Lower lobe of right lung (tissue), 2 donors: ENCODE data around the gene FOXL1. TPM values are rescaled to one million over a fixed set of nuclear protein-coding genes. Genes with fewer than 3 reads are reported as not detected.
A peak's percentile ranks its signal among the peaks of the same experiment; 100 is the strongest.

Source experiments
- ATAC-seq, 2 donors: fragments of 200-7000 bp; cut with Tn5 transposase; one replicate each; pipeline ENCODE4 v1.9.1; 2020 to 2022; ENCODE audit warnings: mild to moderate bottlenecking in 2 of 2, moderate library complexity in 2 of 2
- DNase-seq: peaks from one replicate; pipeline ENCODE4 v3.0.0-alpha.2; 2020
- H3K27ac ChIP-seq: fragments of 200-600 bp; one replicate; pipeline ENCODE4 v1.8.0; 2022
- H3K27me3 ChIP-seq: fragments of 200-600 bp; one replicate; pipeline ENCODE4 v1.8.0; 2022; ENCODE audit warnings: low read depth
- H3K36me3 ChIP-seq: fragments of 200-600 bp; one replicate; pipeline ENCODE4 v1.8.0; 2022; ENCODE audit warnings: mild to moderate bottlenecking
- H3K4me1 ChIP-seq: fragments of 200-600 bp; one replicate; pipeline ENCODE4 v1.8.0; 2022
- H3K4me3 ChIP-seq: fragments of 200-600 bp; one replicate; pipeline ENCODE4 v1.8.0; 2022; ENCODE audit warnings: mild to moderate bottlenecking
- H3K9me3 ChIP-seq: fragments of 200-600 bp; one replicate; pipeline ENCODE4 v1.8.0; 2022
- intact Hi-C: fragments of 100-400 bp; cut with DNase I; formaldehyde crosslinking; loops from one replicate; pipeline ENCODE4 v1.11.0; 2022
- long read RNA-seq: library from polyadenylated mRNA; unstranded; transcript quantifications from one replicate; pipeline ENCODE4 v2.0.0, GENCODE V29; 2021
- total RNA-seq: library from RNA; stranded (reverse); fragmentation: NEBNext Ultra II Directional; extraction: Animal tissue kit (Norgen Biotek cat#: 25700); gene quantifications from one replicate; pipeline ENCODE4 v1.2.1, GENCODE V29; 2021
- TF ChIP-seq, protein P1 (sequence below): fragments of 200-600 bp; IDR thresholded peaks from one replicate; pipeline ENCODE4 v1.8.0; 2022; ENCODE audit warnings: antibody characterized with exemption, mild to moderate bottlenecking
- donor health status: DM: no; HTN: yes; CAD: no; lungs with severe emphysema.

FOXL1 gene
- total RNA-seq: 0.83 TPM
- long read RNA-seq, partial matches to known transcripts: 0 of 1 reads
- long read RNA-seq, other reads (novel, unspliced or antisense): 0 of 1 reads

GRCh38 chr16:86578061-86578599 lies at the start of gene FOXL1:
Gene FOXL1 (plus strand): TSS chr16:86578549. CDS start chr16:86578724, 175 bp downstream.
- TF ChIP-seq, protein P1, sequence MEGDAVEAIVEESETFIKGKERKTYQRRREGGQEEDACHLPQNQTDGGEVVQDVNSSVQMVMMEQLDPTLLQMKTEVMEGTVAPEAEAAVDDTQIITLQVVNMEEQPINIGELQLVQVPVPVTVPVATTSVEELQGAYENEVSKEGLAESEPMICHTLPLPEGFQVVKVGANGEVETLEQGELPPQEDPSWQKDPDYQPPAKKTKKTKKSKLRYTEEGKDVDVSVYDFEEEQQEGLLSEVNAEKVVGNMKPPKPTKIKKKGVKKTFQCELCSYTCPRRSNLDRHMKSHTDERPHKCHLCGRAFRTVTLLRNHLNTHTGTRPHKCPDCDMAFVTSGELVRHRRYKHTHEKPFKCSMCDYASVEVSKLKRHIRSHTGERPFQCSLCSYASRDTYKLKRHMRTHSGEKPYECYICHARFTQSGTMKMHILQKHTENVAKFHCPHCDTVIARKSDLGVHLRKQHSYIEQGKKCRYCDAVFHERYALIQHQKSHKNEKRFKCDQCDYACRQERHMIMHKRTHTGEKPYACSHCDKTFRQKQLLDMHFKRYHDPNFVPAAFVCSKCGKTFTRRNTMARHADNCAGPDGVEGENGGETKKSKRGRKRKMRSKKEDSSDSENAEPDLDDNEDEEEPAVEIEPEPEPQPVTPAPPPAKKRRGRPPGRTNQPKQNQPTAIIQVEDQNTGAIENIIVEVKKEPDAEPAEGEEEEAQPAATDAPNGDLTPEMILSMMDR: no peak
- no peaks in the 10 kb centered on the region for H3K9me3 ChIP-seq
- no peaks in the 10 kb centered on the region for H3K36me3 ChIP-seq
- intact Hi-C loops: no loop called here
- peaks cover 79% of the 10 kb centered on the region for H3K27me3 ChIP-seq
- DNase-seq (no peak), ATAC-seq (peak in 1 of 2 donors; percentile 34)
- peak within 1 kb of the TSS; percentile 58 for H3K27ac ChIP-seq
- H3K4me1 ChIP-seq: peaks cover 25% of the 10 kb centered on the region
- H3K4me3 ChIP-seq: peak within 1 kb of the TSS; percentile 41

- no peak for ATAC-seq
- H3K4me1 ChIP-seq: no peaks in the 10 kb centered on the region
- H3K27me3 ChIP-seq: no peaks in the 10 kb centered on the region
- DNase-seq: no peak
- no peaks in the 10 kb centered on the region for H3K9me3 ChIP-seq
- TF ChIP-seq, protein P1: no peak
- no peak overlapping the region for H3K4me3 ChIP-seq
- no peak overlapping the region for H3K27ac ChIP-seq
- peaks cover 16% of the 10 kb centered on the region for H3K36me3 ChIP-seq
- intact Hi-C loops: no loop called here
Observed at GRCh38 chr16:86529160-86529559, 49.2 kb upstream of the FOXL1 start.

DNA sequence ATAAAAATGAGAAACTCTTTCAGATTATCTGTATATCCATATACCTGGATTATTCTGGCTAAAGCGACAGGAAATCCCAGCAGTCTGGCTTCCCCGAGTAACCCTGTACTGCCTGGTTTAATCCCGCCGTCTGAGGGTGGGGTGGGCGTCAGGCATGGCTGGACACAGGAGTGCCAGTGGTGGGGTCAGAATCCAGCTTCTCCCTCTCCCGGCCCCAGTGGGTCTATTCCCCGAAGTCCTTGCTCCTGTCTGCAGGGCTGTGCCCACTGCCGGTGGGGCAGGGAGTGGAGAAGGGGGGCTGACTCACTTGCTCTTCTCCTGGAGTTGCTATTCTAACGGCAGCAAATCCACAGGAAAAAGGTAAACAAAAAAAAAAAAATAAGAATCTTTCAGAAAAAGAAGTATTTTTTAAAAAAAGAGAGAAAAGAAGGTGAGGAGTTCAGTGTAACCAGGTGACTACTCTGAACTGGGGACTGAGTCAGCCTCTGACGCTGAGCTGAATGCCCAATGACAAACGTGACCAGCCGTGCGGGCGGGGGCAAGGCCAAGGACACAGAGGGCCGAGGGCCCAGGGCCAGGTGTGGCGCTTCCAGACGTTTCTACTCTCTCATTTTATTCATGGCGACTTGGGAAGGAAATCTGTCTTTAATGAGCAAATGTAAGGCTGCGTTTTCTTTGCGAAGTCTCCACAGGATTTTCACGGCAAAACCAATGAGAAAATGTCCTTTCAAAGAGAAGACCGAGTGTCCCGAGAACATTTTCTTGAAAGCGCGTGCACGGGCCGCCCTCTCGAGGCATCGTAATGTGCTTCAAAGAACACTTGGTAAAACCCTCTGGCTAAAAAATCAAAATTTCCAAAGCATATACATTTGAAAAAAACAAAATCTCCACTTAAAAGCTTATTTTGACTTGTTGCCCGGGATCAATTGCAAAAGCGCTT lies 47.8 kb upstream of the FOXL1 start:
- H3K36me3 ChIP-seq: peaks cover 24% of the 10 kb centered on the region
- ATAC-seq: no peak

GRCh38 chr16:86531191-86531545 lies 47.2 kb upstream of the FOXL1 start:
- Histone ChIP-seq H3K4me1 (no peaks in the 10 kb centered on the region), H3K27ac (no peak overlapping the region), H3K4me3 (no peak overlapping the region), H3K36me3 (peaks cover 30% of the 10 kb centered on the region), H3K9me3 (no peaks in the 10 kb centered on the region), H3K27me3 (no peaks in the 10 kb centered on the region)
- TF ChIP-seq, protein P1: no peak
- peak; percentile 33 to 36 for ATAC-seq
- no peak for DNase-seq
- intact Hi-C loops: no loop called here

More for the DNA sequence above, 47.8 kb upstream of the FOXL1 start:
- no peak overlapping the region for H3K4me3 ChIP-seq
- no peaks in the 10 kb centered on the region for H3K4me1 ChIP-seq
- intact Hi-C loops: no loop called here
- TF ChIP-seq, protein P1: no peak
- peak; percentile 24 for DNase-seq
- H3K27ac ChIP-seq: no peak overlapping the region
- H3K9me3 ChIP-seq: no peaks in the 10 kb centered on the region
- H3K27me3 ChIP-seq: no peaks in the 10 kb centered on the region

- H3K9me3 ChIP-seq: no peaks in the 10 kb centered on the region
- intact Hi-C loops: no loop called here
- peaks cover 36% of the 10 kb centered on the region for H3K36me3 ChIP-seq
- no peaks in the 10 kb centered on the region for H3K27me3 ChIP-seq
- ATAC-seq: no peak
- DNase-seq: no peak
- no peaks in the 10 kb centered on the region for H3K4me1 ChIP-seq
- H3K4me3 ChIP-seq: no peak overlapping the region
- TF ChIP-seq, protein P1: no peak
- H3K27ac ChIP-seq: no peak overlapping the region
Observed at GRCh38 chr16:86531641-86532525, 46.5 kb upstream of the FOXL1 start.
